Measurements from ENCODE around the gene LFNG.

The LFNG gene

GRCh38 chr7:2505401-2505800, 14.2 kb upstream of the LFNG start:
- peak overlapping the region; percentile 12 for H3K27ac Mint-ChIP-seq
- no peaks in the 10 kb centered on the region for H3K9me3 Mint-ChIP-seq
- no peak for ATAC-seq
- no peaks in the 10 kb centered on the region for H3K36me3 Mint-ChIP-seq
- peaks cover 47% of the 10 kb centered on the region for H3K4me1 Mint-ChIP-seq
- H3K4me3 Mint-ChIP-seq, result no peak overlapping the region
- no peaks in the 10 kb centered on the region for H3K27me3 Mint-ChIP-seq

DNA sequence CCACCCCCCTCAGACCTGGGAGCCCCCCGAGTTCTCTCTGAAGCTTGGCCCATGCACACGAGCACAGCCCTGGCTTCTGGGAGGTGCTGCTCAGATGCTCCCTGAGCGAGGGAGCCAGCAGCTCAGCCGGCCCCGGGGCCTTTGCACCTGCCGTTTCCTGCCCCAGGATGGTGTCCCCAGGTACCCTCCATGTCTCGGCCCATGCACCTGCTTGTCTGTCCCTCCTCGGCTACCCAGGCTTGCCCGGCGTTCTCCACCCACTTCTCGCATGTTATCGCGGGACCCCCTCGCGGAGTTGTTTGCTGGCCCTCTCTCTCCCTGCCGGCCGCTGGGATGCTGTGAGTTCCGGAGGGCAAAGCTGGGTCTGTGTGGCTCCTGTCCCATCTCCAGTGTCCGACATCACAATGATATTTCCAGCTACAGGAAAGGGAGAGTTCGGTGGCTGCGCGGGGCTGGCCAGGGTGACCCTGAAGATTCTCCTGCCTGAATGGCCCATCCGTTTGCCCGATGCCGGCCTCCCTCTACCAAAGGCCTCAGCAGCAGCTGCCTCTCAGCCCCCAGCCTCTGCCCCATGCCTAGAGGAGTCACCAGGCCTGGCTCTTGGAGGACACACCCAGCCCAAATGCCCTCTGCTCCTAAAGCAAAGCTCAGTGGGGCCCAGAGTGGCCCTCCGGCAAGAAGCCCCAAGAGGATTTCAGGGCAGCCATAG, 12.2 kb upstream of the LFNG start:
- ATAC-seq, result no peak

DNA sequence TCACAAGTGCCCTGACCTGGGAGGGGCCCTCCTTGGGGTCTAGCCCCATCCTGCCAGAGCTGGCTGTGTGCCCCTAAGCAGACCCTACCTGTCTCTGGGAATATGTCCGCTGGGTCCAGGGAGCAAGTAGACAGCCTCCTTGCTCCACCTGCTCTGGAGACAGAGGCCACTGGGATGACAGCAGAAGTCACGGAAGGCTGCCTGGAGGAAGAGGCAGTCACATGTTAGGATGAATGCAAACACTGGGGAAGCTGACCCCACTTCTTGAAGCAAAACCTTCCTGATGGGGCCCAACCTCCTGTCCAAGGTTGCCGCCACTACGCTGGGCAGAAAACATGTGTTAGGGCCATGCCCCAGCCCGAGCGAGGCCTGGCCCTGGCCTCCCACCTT, 11.7 kb upstream of the LFNG start:
- no peak for ATAC-seq
- no peaks in the 10 kb centered on the region for H3K27me3 Mint-ChIP-seq
- no peaks in the 10 kb centered on the region for H3K36me3 Mint-ChIP-seq
- peaks cover 59% of the 10 kb centered on the region for H3K4me1 Mint-ChIP-seq
- peak overlapping the region; percentile 99 for H3K27ac Mint-ChIP-seq
- H3K4me3 Mint-ChIP-seq, result peak overlapping the region; percentile 54
- H3K9me3 Mint-ChIP-seq, result no peaks in the 10 kb centered on the region

More for the DNA sequence above, 12.2 kb upstream of the LFNG start:
- Mint-ChIP-seq H3K27me3 (no peaks in the 10 kb centered on the region), H3K4me3 (no peak overlapping the region), H3K4me1 (peaks cover 58% of the 10 kb centered on the region), H3K36me3 (no peaks in the 10 kb centered on the region), H3K27ac (peak overlapping the region; percentile 99), H3K9me3 (no peaks in the 10 kb centered on the region)

GRCh38 chr7:2508327-2509215, 11.0 kb upstream of the LFNG start:
- H3K27me3 Mint-ChIP-seq, result no peaks in the 10 kb centered on the region
- H3K27ac Mint-ChIP-seq, result peak overlapping the region; percentile 99
- H3K4me3 Mint-ChIP-seq, result peak overlapping the region; percentile 54
- H3K36me3 Mint-ChIP-seq, result no peaks in the 10 kb centered on the region
- H3K4me1 Mint-ChIP-seq, result peaks cover 65% of the 10 kb centered on the region
- peak; percentile 70 for ATAC-seq
- H3K9me3 Mint-ChIP-seq, result no peaks in the 10 kb centered on the region

DNA sequence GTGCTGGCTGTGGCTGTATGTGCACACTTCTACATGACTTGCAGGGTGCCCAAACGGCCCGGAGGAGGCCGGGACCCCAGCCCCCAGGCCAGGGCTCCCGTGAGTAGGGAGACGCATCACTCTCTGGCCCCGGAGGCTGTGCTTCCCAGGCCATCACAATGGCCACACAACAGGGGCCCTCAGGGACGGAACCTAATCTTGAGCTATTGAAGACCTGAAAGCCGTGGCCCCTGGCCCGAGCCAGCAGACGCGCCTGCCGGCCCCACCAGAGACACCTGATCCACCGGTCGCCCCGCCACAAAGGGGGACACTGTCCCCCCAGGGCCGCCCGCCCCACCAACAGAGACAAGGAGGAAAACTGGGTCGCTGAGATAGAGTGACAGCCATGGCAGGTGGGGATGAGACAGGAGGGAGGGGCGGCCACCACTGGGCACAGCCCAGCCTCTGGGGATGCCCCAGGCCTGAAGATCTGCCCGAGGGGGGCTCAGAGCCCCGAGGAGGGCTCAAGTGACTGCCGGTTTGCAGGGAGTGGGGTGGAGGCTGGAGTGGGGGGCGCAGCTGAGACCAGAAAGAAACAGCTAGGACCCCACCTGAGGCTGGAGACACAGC, 10.2 kb upstream of the LFNG start:
- no peaks in the 10 kb centered on the region for H3K9me3 Mint-ChIP-seq
- peak overlapping the region; percentile 99 for H3K27ac Mint-ChIP-seq
- no peak for ATAC-seq
- peaks cover 66% of the 10 kb centered on the region for H3K4me1 Mint-ChIP-seq
- H3K4me3 Mint-ChIP-seq, result peak overlapping the region; percentile 54
- H3K27me3 Mint-ChIP-seq, result no peaks in the 10 kb centered on the region
- H3K36me3 Mint-ChIP-seq, result no peaks in the 10 kb centered on the region

GRCh38 chr7:2510130-2510776, 9.3 kb upstream of the LFNG start:
- Mint-ChIP-seq H3K36me3 (no peaks in the 10 kb centered on the region), H3K9me3 (no peaks in the 10 kb centered on the region), H3K4me3 (peak overlapping the region; percentile 79), H3K27me3 (no peaks in the 10 kb centered on the region), H3K4me1 (peaks cover 66% of the 10 kb centered on the region), H3K27ac (peak overlapping the region; percentile 99)
- no peak for ATAC-seq

GRCh38 chr7:2510909-2511768, 8.4 kb upstream of the LFNG start:
- peak; percentile 81 for ATAC-seq
- no peaks in the 10 kb centered on the region for H3K27me3 Mint-ChIP-seq
- no peaks in the 10 kb centered on the region for H3K36me3 Mint-ChIP-seq
- no peaks in the 10 kb centered on the region for H3K9me3 Mint-ChIP-seq
- H3K4me1 Mint-ChIP-seq, result peaks cover 66% of the 10 kb centered on the region
- peak overlapping the region; percentile 99 for H3K27ac Mint-ChIP-seq
- peak overlapping the region; percentile 79 for H3K4me3 Mint-ChIP-seq

GRCh38 chr7:2511769-2512168, 7.8 kb upstream of the LFNG start:
- H3K27me3 Mint-ChIP-seq, result no peaks in the 10 kb centered on the region
- H3K4me3 Mint-ChIP-seq, result peak overlapping the region; percentile 66
- no peak for ATAC-seq
- no peaks in the 10 kb centered on the region for H3K36me3 Mint-ChIP-seq
- peak overlapping the region; percentile 99 for H3K27ac Mint-ChIP-seq
- no peaks in the 10 kb centered on the region for H3K9me3 Mint-ChIP-seq
- H3K4me1 Mint-ChIP-seq, result peaks cover 66% of the 10 kb centered on the region

DNA sequence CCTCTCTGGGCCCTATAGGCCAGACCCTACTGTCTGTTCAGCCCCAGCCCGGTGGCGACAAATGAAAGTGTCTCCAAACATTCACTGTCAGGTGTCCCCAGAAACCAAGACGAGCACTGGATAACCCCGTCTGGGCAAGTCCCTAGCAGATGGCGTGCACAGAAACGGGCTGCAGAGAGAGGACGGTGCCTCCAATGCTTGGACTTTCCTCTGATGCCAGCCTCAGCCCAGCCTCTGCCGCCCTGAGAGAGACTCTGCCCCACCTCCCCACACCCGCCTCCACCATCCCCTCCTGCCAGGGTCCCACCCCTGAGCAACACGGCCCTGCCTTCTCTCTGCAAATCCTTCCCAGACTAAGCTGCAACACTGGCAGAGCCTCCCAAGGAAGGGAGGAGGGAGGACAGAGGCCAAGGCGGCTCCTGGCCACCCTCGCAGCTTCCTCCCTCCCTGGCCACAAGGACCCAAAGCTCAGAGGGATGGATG, 7.4 kb upstream of the LFNG start:
- Mint-ChIP-seq H3K27ac (peak overlapping the region; percentile 99), H3K9me3 (no peaks in the 10 kb centered on the region), H3K27me3 (no peaks in the 10 kb centered on the region), H3K4me3 (peak overlapping the region; percentile 66), H3K36me3 (no peaks in the 10 kb centered on the region), H3K4me1 (peaks cover 65% of the 10 kb centered on the region)
- ATAC-seq, result peak; percentile 9

GRCh38 chr7:2512713-2513112, 6.9 kb upstream of the LFNG start:
- H3K4me3 Mint-ChIP-seq, result peak overlapping the region; percentile 41
- peak overlapping the region; percentile 99 for H3K27ac Mint-ChIP-seq
- H3K9me3 Mint-ChIP-seq, result no peaks in the 10 kb centered on the region
- peaks cover 65% of the 10 kb centered on the region for H3K4me1 Mint-ChIP-seq
- no peak for ATAC-seq
- H3K36me3 Mint-ChIP-seq, result no peaks in the 10 kb centered on the region
- no peaks in the 10 kb centered on the region for H3K27me3 Mint-ChIP-seq

DNA sequence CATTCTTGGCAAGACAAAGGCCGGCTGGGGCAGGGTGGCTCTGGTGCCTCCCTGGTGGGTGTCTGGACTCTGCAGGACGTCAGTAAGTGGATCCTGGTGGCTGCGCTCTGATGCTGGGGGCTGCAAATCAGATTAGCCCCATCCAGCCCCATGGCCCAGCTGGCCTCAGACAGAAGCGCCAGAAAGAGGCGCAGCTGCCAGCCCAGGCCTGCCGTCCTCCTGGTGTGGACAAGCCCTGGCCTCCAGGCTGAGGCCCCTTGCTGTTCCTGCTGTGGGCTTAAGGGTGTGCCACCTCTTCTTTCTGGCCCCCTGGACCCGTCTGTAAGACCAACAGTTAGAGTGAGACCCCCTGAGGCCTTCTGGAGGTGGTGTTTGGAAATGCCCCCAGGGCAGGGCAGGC, 5.9 kb upstream of the LFNG start:
- no peak overlapping the region for H3K4me3 Mint-ChIP-seq
- H3K36me3 Mint-ChIP-seq, result no peaks in the 10 kb centered on the region
- peaks cover 63% of the 10 kb centered on the region for H3K4me1 Mint-ChIP-seq
- no peaks in the 10 kb centered on the region for H3K9me3 Mint-ChIP-seq
- no peak for ATAC-seq
- H3K27ac Mint-ChIP-seq, result peak overlapping the region; percentile 99
- no peaks in the 10 kb centered on the region for H3K27me3 Mint-ChIP-seq

- Mint-ChIP-seq H3K27me3 (no peaks in the 10 kb centered on the region), H3K27ac (no peak overlapping the region), H3K9me3 (no peaks in the 10 kb centered on the region), H3K4me3 (no peak overlapping the region), H3K36me3 (no peaks in the 10 kb centered on the region), H3K4me1 (peaks cover 53% of the 10 kb centered on the region)
- ATAC-seq, result no peak
Measured at GRCh38 chr7:2514473-2515423, 4.8 kb upstream of the LFNG start.

- H3K4me1 Mint-ChIP-seq, result peaks cover 50% of the 10 kb centered on the region
- ATAC-seq, result no peak
- H3K9me3 Mint-ChIP-seq, result no peaks in the 10 kb centered on the region
- no peak overlapping the region for H3K27ac Mint-ChIP-seq
- no peaks in the 10 kb centered on the region for H3K36me3 Mint-ChIP-seq
- no peak overlapping the region for H3K4me3 Mint-ChIP-seq
- H3K27me3 Mint-ChIP-seq, result no peaks in the 10 kb centered on the region
Measured at GRCh38 chr7:2515424-2516193, 4.0 kb upstream of the LFNG start.

All from stimulated activated memory B cell treated with anti-CD40 and anti-IgM and Interleukin-4, amounts not matched to agents 10 μg/mL and 1 μg/mL and 100 μg/mL, for 72 hours (primary cell).